Testis (tissue), 2 donors: ENCODE measurements around the gene GFRA1.

Experiments used
- POLR2A ChIP-seq: fragments of 450-650 bp; IDR thresholded peaks from one replicate; pipeline ENCODE4 v1.6.1; 2017; ENCODE audit warnings: antibody characterized with exemption, mild to moderate bottlenecking, moderate library complexity
- TF ChIP-seq, protein P1 (sequence below), 3 experiments: fragments of 450-650 bp in 2 of 3; fragments of 200-600 bp in 1 of 3; sonication (generic) in 1 of 3; IDR thresholded peaks; one replicate each; pipeline ENCODE4 v1.5.1; 2016 to 2019; ENCODE audit warnings: antibody characterized with exemption in 3 of 3, mild to moderate bottlenecking in 2 of 3, moderate library complexity in 1 of 3

DNA sequence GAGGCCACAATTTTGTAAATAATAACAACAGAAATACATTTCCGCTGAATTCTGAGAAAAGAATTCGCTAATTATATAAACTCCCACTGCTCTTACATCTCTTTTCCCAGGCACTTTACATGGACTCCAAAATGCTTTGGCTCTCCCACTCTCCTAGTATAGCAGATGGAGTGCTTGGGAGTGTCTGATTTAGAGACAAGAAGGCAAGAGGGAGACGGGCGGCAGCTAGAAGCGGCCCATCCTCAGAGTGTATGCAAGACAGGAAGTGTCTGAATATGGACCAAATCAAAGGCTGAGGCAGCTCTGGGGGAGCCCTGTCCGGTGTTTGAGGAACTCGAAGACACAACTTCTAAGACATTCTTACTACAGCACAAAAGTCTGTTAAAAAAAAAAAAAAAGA, 212.1 kb downstream of the GFRA1 start:
- TF ChIP-seq, protein P1, sequence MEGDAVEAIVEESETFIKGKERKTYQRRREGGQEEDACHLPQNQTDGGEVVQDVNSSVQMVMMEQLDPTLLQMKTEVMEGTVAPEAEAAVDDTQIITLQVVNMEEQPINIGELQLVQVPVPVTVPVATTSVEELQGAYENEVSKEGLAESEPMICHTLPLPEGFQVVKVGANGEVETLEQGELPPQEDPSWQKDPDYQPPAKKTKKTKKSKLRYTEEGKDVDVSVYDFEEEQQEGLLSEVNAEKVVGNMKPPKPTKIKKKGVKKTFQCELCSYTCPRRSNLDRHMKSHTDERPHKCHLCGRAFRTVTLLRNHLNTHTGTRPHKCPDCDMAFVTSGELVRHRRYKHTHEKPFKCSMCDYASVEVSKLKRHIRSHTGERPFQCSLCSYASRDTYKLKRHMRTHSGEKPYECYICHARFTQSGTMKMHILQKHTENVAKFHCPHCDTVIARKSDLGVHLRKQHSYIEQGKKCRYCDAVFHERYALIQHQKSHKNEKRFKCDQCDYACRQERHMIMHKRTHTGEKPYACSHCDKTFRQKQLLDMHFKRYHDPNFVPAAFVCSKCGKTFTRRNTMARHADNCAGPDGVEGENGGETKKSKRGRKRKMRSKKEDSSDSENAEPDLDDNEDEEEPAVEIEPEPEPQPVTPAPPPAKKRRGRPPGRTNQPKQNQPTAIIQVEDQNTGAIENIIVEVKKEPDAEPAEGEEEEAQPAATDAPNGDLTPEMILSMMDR (IDR thresholded peaks at IDR 0.05): no peak
- TF ChIP-seq POLR2A: no peak
